Endodermal cell (in vitro differentiated cells): ENCODE results near the gene STOX2. TPM values are rescaled to one million over a fixed set of nuclear protein-coding genes. Genes with fewer than 3 reads are reported as not detected.

Source experiments
- DNase-seq: peaks from one replicate; pipeline ENCODE4 v3.0.0-alpha.2; 2017
- H3K27ac ChIP-seq: 2 replicates; pipeline ENCODE4 v1.5.1; 2013; ENCODE audit warnings: mild to moderate bottlenecking, low read depth, low read length, moderate library complexity
- H3K27me3 ChIP-seq: 2 replicates; pipeline ENCODE4 v1.6.1; 2013; ENCODE audit warnings: mild to moderate bottlenecking, low read length, moderate library complexity; ENCODE audit not compliant: insufficient read depth, control insufficient read depth, poor library complexity, severe bottlenecking
- H3K36me3 ChIP-seq: 2 replicates; pipeline ENCODE4 v1.7.0; 2013; ENCODE audit warnings: mild to moderate bottlenecking, low read length, moderate library complexity; ENCODE audit not compliant: control insufficient read depth, insufficient read depth
- H3K4me1 ChIP-seq: one replicate; pipeline ENCODE4 v1.7.0; 2013; ENCODE audit warnings: low read length; ENCODE audit not compliant: control insufficient read depth, insufficient read depth
- H3K4me3 ChIP-seq: 2 replicates; pipeline ENCODE4 v1.5.1; 2013; ENCODE audit warnings: mild to moderate bottlenecking, low read length, moderate library complexity
- H3K9ac ChIP-seq: 2 replicates; pipeline ENCODE4 v1.6.1; 2013; ENCODE audit warnings: mild to moderate bottlenecking, low read length, moderate library complexity; ENCODE audit not compliant: poor library complexity, severe bottlenecking; ENCODE audit errors: extremely low read depth
- H3K9me3 ChIP-seq: 2 replicates; pipeline ENCODE4 v1.6.1; 2013; ENCODE audit warnings: mild to moderate bottlenecking, low read length, moderate library complexity; ENCODE audit not compliant: control insufficient read depth
- H3K27ac Mint-ChIP-seq: 2 replicates; pipeline ENCODE4 v1.8.0; 2020; ENCODE audit warnings: mixed read lengths
- H3K27me3 Mint-ChIP-seq: 2 replicates; pipeline ENCODE4 v1.8.0; 2021; ENCODE audit warnings: mild to moderate bottlenecking, mixed read lengths; ENCODE audit not compliant: insufficient read depth
- H3K36me3 Mint-ChIP-seq: 2 replicates; pipeline ENCODE4 v1.8.0; 2020; ENCODE audit warnings: low read depth, mixed read lengths
- H3K4me1 Mint-ChIP-seq: 2 replicates; pipeline ENCODE4 v1.8.0; 2020; ENCODE audit warnings: mixed read lengths
- H3K4me3 Mint-ChIP-seq: 2 replicates; pipeline ENCODE4 v1.8.0; 2020; ENCODE audit warnings: mild to moderate bottlenecking, moderate library complexity, mixed read lengths
- H3K9me3 Mint-ChIP-seq: 2 replicates; pipeline ENCODE4 v1.8.0; 2020; ENCODE audit warnings: mild to moderate bottlenecking, mixed read lengths
- WGBS, 2 experiments: methylation state at CpG; one replicate each; pipeline versions ENCODE4 v1.1.5 to v1.1.7; 2013; ENCODE audit warnings: missing lambda C conversion rate in 2 of 2, mixed read lengths in 1 of 2; ENCODE audit not compliant: insufficient coverage in 1 of 2, insufficient read length in 1 of 2; 5-methylcytosine and 5-hydroxymethylcytosine counted together
- total RNA-seq, 2 donors: library from RNA; stranded (reverse); fragmentation: NEBNext Ultra II Directional in 1 of 2; extraction: Animal tissue kit (Norgen Biotek cat#: 25700) in 1 of 2; gene quantifications; 2 replicates in 1 of 2; 3 replicates in 1 of 2; pipeline ENCODE4 v1.2.1, GENCODE V29; 2021
- TF ChIP-seq, protein P1 (sequence below): fragments of 200-600 bp; sonication (generic); conservative IDR thresholded peaks from 2 replicates; pipeline ENCODE4 v1.5.0; 2021; ENCODE audit warnings: antibody characterized with exemption, mild to moderate bottlenecking

Gene STOX2
- total RNA-seq, 2 donors from 2014 or later: 8.5 to 13.1 TPM

DNA sequence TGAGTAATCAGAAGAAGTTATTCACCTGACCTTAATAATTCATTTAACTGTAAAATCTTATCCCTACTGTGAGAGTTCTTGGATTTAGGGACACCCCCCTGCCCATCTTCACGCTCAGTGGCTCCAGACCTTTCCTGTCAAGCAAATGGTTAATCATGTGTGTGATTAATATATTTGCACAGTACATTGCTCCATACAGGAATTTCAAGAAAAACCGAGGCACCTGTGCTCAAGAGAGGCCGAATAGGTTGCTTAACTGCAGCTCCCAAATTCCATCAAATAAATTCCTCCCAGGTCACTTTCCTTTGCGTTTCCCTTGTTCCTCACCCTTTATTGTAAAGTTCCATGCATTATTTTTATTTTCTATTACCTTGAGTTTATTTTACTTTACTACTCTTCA is 119.5 kb downstream of the STOX2 start:
- Mint-ChIP-seq H3K4me3 (no peak overlapping the region), H3K27ac (no peak overlapping the region), H3K27me3 (no peaks in the 10 kb centered on the region), H3K9me3 (no peaks in the 10 kb centered on the region), H3K4me1 (peaks cover 15% of the 10 kb centered on the region), H3K36me3 (no peaks in the 10 kb centered on the region)
- Histone ChIP-seq H3K4me3 (no peak overlapping the region), H3K27ac (no peak overlapping the region), H3K9me3 (no peaks in the 10 kb centered on the region), H3K4me1 (peaks cover 5% of the 10 kb centered on the region), H3K9ac (no peak overlapping the region), H3K27me3 (no peaks in the 10 kb centered on the region), H3K36me3 (no peaks in the 10 kb centered on the region)
- 85 to 96% methylated on average over 3 to 4 of the region's 4 CpGs for WGBS, 2 experiments
- TF ChIP-seq, protein P1, sequence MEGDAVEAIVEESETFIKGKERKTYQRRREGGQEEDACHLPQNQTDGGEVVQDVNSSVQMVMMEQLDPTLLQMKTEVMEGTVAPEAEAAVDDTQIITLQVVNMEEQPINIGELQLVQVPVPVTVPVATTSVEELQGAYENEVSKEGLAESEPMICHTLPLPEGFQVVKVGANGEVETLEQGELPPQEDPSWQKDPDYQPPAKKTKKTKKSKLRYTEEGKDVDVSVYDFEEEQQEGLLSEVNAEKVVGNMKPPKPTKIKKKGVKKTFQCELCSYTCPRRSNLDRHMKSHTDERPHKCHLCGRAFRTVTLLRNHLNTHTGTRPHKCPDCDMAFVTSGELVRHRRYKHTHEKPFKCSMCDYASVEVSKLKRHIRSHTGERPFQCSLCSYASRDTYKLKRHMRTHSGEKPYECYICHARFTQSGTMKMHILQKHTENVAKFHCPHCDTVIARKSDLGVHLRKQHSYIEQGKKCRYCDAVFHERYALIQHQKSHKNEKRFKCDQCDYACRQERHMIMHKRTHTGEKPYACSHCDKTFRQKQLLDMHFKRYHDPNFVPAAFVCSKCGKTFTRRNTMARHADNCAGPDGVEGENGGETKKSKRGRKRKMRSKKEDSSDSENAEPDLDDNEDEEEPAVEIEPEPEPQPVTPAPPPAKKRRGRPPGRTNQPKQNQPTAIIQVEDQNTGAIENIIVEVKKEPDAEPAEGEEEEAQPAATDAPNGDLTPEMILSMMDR: no peak
- DNase-seq: no peak

DNA sequence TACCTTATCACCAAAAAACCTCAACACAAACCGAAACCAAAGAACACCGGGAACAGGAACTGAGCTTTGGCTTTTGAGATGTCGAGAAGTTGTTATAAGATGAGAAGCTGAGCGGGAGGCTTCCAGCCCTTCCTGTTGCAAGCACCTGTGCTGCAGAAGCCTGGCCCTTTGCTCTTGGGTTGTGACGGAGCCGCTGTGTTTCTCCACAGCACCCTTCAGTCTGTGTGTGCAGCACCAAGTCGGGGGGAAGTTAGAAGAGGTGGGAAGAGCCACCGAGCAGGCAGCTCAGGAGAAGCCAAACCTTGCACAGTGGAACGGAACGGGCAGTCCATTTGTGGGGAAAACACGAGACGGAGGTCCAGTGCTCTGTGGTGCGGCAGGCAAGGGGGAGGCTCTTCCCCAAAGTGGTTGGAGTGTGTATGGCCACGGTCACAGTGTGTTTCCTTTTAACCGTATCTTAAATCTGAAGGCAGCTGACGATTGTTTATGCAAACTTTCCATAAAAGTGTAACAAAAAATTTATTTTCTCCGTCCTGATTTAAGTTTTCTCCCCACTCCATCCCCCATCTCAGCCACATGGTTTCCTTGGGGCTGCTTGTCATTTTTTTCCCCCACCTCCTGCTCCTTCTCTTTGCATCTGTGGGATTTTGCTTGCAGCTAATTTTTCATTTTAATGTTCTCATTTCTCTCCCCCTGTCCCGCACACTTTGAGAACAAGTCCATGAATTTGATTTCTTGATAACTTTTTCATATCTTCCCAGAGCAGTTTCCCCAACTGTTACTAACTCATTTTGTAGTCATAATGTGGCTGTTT is 123.7 kb downstream of the STOX2 start:
- Mint-ChIP-seq H3K9me3 (no peaks in the 10 kb centered on the region), H3K4me1 (peaks cover 12% of the 10 kb centered on the region), H3K27ac (no peak overlapping the region), H3K36me3 (no peaks in the 10 kb centered on the region), H3K27me3 (no peaks in the 10 kb centered on the region), H3K4me3 (no peak overlapping the region)
- no peaks in the 10 kb centered on the region for H3K36me3 ChIP-seq
- WGBS, 2 experiments: 94 to 96% methylated on average over 9 to 18 of the region's 18 CpGs
- no peak overlapping the region for H3K9ac ChIP-seq
- H3K27me3 ChIP-seq: no peaks in the 10 kb centered on the region
- H3K4me1 ChIP-seq: peaks cover 5% of the 10 kb centered on the region
- H3K4me3 ChIP-seq: no peak overlapping the region
- H3K9me3 ChIP-seq: no peaks in the 10 kb centered on the region
- no peak overlapping the region for H3K27ac ChIP-seq
- TF ChIP-seq, protein P1: no peak
- DNase-seq: no peak

GRCh38 chr4:184030036-184030435 is 124.9 kb downstream of the STOX2 start:
- no peak overlapping the region for H3K9ac ChIP-seq
- peaks cover 5% of the 10 kb centered on the region for H3K4me1 ChIP-seq
- Mint-ChIP-seq H3K4me3 (no peak overlapping the region), H3K36me3 (no peaks in the 10 kb centered on the region), H3K4me1 (peaks cover 11% of the 10 kb centered on the region), H3K9me3 (no peaks in the 10 kb centered on the region), H3K27ac (no peak overlapping the region), H3K27me3 (no peaks in the 10 kb centered on the region)
- H3K9me3 ChIP-seq: no peaks in the 10 kb centered on the region
- H3K27ac ChIP-seq: no peak overlapping the region
- H3K27me3 ChIP-seq: no peaks in the 10 kb centered on the region
- H3K36me3 ChIP-seq: no peaks in the 10 kb centered on the region
- DNase-seq: no peak
- TF ChIP-seq, protein P1: no peak
- no peak overlapping the region for H3K4me3 ChIP-seq
- WGBS, 2 experiments: 74 to 89% methylated on average over 10 to 11 of the region's 11 CpGs
